Endodermal cell (in vitro differentiated cells): Measurements from ENCODE around the gene OR10H4. TPM values are rescaled to one million over a fixed set of nuclear protein-coding genes. Genes with fewer than 3 reads are reported as not detected.
"Not testable (repeated sequence)": the region's sequence is repeated elsewhere in the genome, so short reads cannot be mapped to it uniquely, and the experiment has no call there.

ENCODE experiments used
- DNase-seq: peaks from one replicate; pipeline ENCODE4 v3.0.0-alpha.2; 2017
- H3K27ac ChIP-seq: 2 replicates; pipeline ENCODE4 v1.5.1; 2013; ENCODE audit warnings: mild to moderate bottlenecking, low read depth, low read length, moderate library complexity
- H3K27me3 ChIP-seq: 2 replicates; pipeline ENCODE4 v1.6.1; 2013; ENCODE audit warnings: mild to moderate bottlenecking, low read length, moderate library complexity; ENCODE audit not compliant: insufficient read depth, control insufficient read depth, poor library complexity, severe bottlenecking
- H3K36me3 ChIP-seq: 2 replicates; pipeline ENCODE4 v1.7.0; 2013; ENCODE audit warnings: mild to moderate bottlenecking, low read length, moderate library complexity; ENCODE audit not compliant: control insufficient read depth, insufficient read depth
- H3K4me1 ChIP-seq: one replicate; pipeline ENCODE4 v1.7.0; 2013; ENCODE audit warnings: low read length; ENCODE audit not compliant: control insufficient read depth, insufficient read depth
- H3K4me3 ChIP-seq: 2 replicates; pipeline ENCODE4 v1.5.1; 2013; ENCODE audit warnings: mild to moderate bottlenecking, low read length, moderate library complexity
- H3K9ac ChIP-seq: 2 replicates; pipeline ENCODE4 v1.6.1; 2013; ENCODE audit warnings: mild to moderate bottlenecking, low read length, moderate library complexity; ENCODE audit not compliant: poor library complexity, severe bottlenecking; ENCODE audit errors: extremely low read depth
- H3K9me3 ChIP-seq: 2 replicates; pipeline ENCODE4 v1.6.1; 2013; ENCODE audit warnings: mild to moderate bottlenecking, low read length, moderate library complexity; ENCODE audit not compliant: control insufficient read depth
- H3K27ac Mint-ChIP-seq: 2 replicates; pipeline ENCODE4 v1.8.0; 2020; ENCODE audit warnings: mixed read lengths
- H3K27me3 Mint-ChIP-seq: 2 replicates; pipeline ENCODE4 v1.8.0; 2021; ENCODE audit warnings: mild to moderate bottlenecking, mixed read lengths; ENCODE audit not compliant: insufficient read depth
- H3K36me3 Mint-ChIP-seq: 2 replicates; pipeline ENCODE4 v1.8.0; 2020; ENCODE audit warnings: low read depth, mixed read lengths
- H3K4me1 Mint-ChIP-seq: 2 replicates; pipeline ENCODE4 v1.8.0; 2020; ENCODE audit warnings: mixed read lengths
- H3K4me3 Mint-ChIP-seq: 2 replicates; pipeline ENCODE4 v1.8.0; 2020; ENCODE audit warnings: mild to moderate bottlenecking, moderate library complexity, mixed read lengths
- H3K9me3 Mint-ChIP-seq: 2 replicates; pipeline ENCODE4 v1.8.0; 2020; ENCODE audit warnings: mild to moderate bottlenecking, mixed read lengths
- CTCF ChIP-seq: fragments of 200-600 bp; sonication (generic); conservative IDR thresholded peaks from 2 replicates; pipeline ENCODE4 v1.5.0; 2021; ENCODE audit warnings: antibody characterized with exemption, mild to moderate bottlenecking
- WGBS, 2 experiments: methylation state at CpG; one replicate each; pipeline versions ENCODE4 v1.1.5 to v1.1.7; 2013; ENCODE audit warnings: missing lambda C conversion rate in 2 of 2, mixed read lengths in 1 of 2; ENCODE audit not compliant: insufficient coverage in 1 of 2, insufficient read length in 1 of 2; 5-methylcytosine and 5-hydroxymethylcytosine counted together
- total RNA-seq, 2 donors: library from RNA; stranded (reverse); fragmentation: NEBNext Ultra II Directional in 1 of 2; extraction: Animal tissue kit (Norgen Biotek cat#: 25700) in 1 of 2; gene quantifications; 2 replicates in 1 of 2; 3 replicates in 1 of 2; pipeline ENCODE4 v1.2.1, GENCODE V29; 2021

Gene OR10H4
- total RNA-seq, 2 donors from 2014 or later = not detected

GRCh38 chr19:15964231-15964630 lies 15.4 kb downstream of the OR10H4 start:
- Mint-ChIP-seq H3K4me3 (no peak overlapping the region), H3K4me1 (no peaks in the 10 kb centered on the region), H3K9me3 (peaks cover 90% of the 10 kb centered on the region), H3K27me3 (no peaks in the 10 kb centered on the region), H3K36me3 (no peaks in the 10 kb centered on the region), H3K27ac (no peak overlapping the region)
- Histone ChIP-seq H3K36me3 (no peaks in the 10 kb centered on the region), H3K9ac (no peak overlapping the region), H3K27me3 (no peaks in the 10 kb centered on the region), H3K4me3 (no peak overlapping the region), H3K4me1 (no peaks in the 10 kb centered on the region), H3K9me3 (peaks cover 67% of the 10 kb centered on the region), H3K27ac (no peak overlapping the region)
- no peak for TF ChIP-seq CTCF
- WGBS, 2 experiments = 56% methylated on average over 2 of the region's 2 CpGs; no CpG with 5 or more reads in 1 of the 2 experiments
- no peak for DNase-seq

GRCh38 chr19:15971224-15971780 lies 22.5 kb downstream of the OR10H4 start:
- Mint-ChIP-seq H3K9me3 (peaks cover 88% of the 10 kb centered on the region), H3K4me3 (no peak overlapping the region), H3K36me3 (no peaks in the 10 kb centered on the region), H3K4me1 (no peaks in the 10 kb centered on the region), H3K27me3 (no peaks in the 10 kb centered on the region), H3K27ac (no peak overlapping the region)
- no peaks in the 10 kb centered on the region for H3K36me3 ChIP-seq
- no peak overlapping the region for H3K4me3 ChIP-seq
- no peaks in the 10 kb centered on the region for H3K4me1 ChIP-seq
- peaks cover 44% of the 10 kb centered on the region for H3K9me3 ChIP-seq
- no peaks in the 10 kb centered on the region for H3K27me3 ChIP-seq
- 54 to 65% methylated on average over 5 of the region's 5 CpGs for WGBS, 2 experiments
- no peak overlapping the region for H3K9ac ChIP-seq
- H3K27ac ChIP-seq = no peak overlapping the region
- no peak for DNase-seq
- no peak for TF ChIP-seq CTCF

GRCh38 chr19:15972043-15972442 lies 23.2 kb downstream of the OR10H4 start:
- H3K27ac ChIP-seq, H3K36me3 ChIP-seq, H3K4me3 ChIP-seq, H3K4me1 Mint-ChIP-seq, H3K4me3 Mint-ChIP-seq, H3K36me3 Mint-ChIP-seq, H3K27me3 Mint-ChIP-seq, H3K4me1 ChIP-seq, H3K27ac Mint-ChIP-seq, H3K27me3 ChIP-seq, DNase-seq, H3K9ac ChIP-seq: not testable (repeated sequence)
- peaks cover 47% of the 10 kb centered on the region for H3K9me3 ChIP-seq
- peaks cover 87% of the 10 kb centered on the region for H3K9me3 Mint-ChIP-seq

- Histone ChIP-seq H3K4me1 (no peaks in the 10 kb centered on the region), H3K4me3 (no peak overlapping the region), H3K9ac (no peak overlapping the region), H3K27me3 (no peaks in the 10 kb centered on the region), H3K9me3 (peaks cover 42% of the 10 kb centered on the region), H3K27ac (no peak overlapping the region), H3K36me3 (no peaks in the 10 kb centered on the region)
- DNase-seq = no peak
- H3K36me3 Mint-ChIP-seq = no peaks in the 10 kb centered on the region
- no peak for TF ChIP-seq CTCF
- H3K9me3 Mint-ChIP-seq = peaks cover 96% of the 10 kb centered on the region
- no peaks in the 10 kb centered on the region for H3K4me1 Mint-ChIP-seq
- WGBS, 2 experiments = 44 to 46% methylated on average over 5 of the region's 5 CpGs
- no peak overlapping the region for H3K27ac Mint-ChIP-seq
- H3K4me3 Mint-ChIP-seq = no peak overlapping the region
- no peaks in the 10 kb centered on the region for H3K27me3 Mint-ChIP-seq
Measured at GRCh38 chr19:15974856-15975255, 26.0 kb downstream of the OR10H4 start.
